RPMI8226 (cell line): ENCODE data around the gene NXPH3.

Source experiments
- DNase-seq: peaks from one replicate; pipeline ENCODE4 v3.0.0-alpha.2; 2015

The NXPH3 gene

GRCh38 chr17:49631496-49631895, 55.8 kb downstream of the NXPH3 start:
- no peak for DNase-seq
